T47D (cell line): ENCODE data around the gene PGAP6.
A peak's percentile ranks its signal among the peaks of the same experiment; 100 is the strongest.
"Not testable (repeated sequence)": the region's sequence is repeated elsewhere in the genome, so short reads cannot be mapped to it uniquely, and the experiment has no call there.

Experiments
- DNase-seq, 2 experiments: peaks; one replicate each; pipeline versions ENCODE4 v3.0.0 to v3.0.0-alpha.2; 2011 to 2012; ENCODE audit warnings: low read depth in 1 of 2, low spot score in 1 of 2
- JUND ChIP-seq: IDR thresholded peaks from 2 replicates; pipeline ENCODE4 v1.6.1; 2012; ENCODE audit warnings: low read depth
- in situ Hi-C: cut with HindIII; loops from 2 replicates; pipeline ENCODE4 v1.10.0; 2016; ENCODE audit warnings: low sequenced_read_pairs, low pct_unique_long_range_greater_than_20kb

PGAP6 gene

GRCh38 chr16:381789-382717 is at the start of gene PGAP6:
Gene PGAP6 (minus strand): TSS chr16:381978. CDS start chr16:381821, 157 bp downstream.
- in situ Hi-C loops, result no loop called here
- no peak for TF ChIP-seq JUND
- peak in 1 of 2 experiments; percentile 76 for DNase-seq

DNA sequence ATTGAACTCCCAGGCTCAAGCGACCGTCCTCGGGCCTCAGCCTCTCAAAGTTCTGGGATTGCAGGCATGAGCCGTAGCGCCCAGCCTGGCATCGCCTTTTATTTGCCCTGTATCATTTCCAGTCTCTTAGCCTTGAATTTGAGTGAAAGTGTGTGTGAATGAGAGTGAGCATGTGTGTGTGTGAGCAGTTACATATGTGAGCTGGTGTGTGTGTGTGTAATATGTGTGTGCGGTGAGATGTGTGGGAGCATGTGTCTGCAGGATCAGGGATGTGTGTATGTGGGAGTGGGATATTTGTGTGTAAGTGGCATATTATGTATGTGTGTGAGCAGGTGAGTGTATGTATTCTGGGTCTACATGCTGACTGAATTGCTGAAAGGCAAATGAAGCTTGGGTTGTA is 49.1 kb upstream of the PGAP6 start:
- DNase-seq, result no peak
- no peak for TF ChIP-seq JUND
- in situ Hi-C loops, result no loop called here

DNA sequence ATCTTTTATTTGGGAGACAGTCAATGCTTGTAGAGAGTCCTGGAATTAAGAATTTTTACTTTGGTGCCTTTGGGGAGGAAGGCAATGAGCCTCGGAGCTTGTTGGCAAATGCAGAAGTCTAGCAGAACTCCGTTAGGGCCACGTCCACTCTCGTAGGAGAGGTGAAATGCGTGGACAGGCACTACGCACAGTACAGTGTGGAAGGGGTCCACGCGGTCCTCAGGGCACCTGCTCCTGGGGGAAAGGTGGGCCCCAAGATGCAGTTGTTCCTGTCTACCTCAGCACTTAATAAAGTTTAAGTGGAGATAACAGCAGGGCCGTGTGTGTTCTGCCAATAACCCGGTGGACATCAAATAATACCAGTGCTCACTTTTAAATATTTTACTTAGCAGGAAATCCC is 45.5 kb upstream of the PGAP6 start:
- TF ChIP-seq JUND, result no peak
- in situ Hi-C loops, result no loop called here

DNA sequence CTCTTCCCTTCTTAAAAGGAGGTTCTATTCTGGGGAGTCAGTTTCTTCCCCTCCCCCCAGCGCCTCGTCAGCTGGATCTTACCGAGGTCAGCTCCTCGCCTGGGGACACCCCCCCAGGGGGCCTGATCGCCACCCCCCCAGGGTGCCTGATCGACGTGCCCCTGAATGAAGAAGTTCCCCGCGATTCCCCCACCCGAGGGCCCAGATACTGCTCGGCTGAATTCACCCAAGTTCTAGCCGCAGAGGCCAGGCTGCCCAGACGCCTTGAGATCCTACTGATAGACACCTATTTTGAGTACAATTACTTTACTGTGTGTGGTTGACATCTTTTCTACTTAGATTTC is 45.1 kb upstream of the PGAP6 start:
- no peak for TF ChIP-seq JUND
- no peak for DNase-seq
- in situ Hi-C loops, result no loop called here

More for the DNA sequence above, 45.5 kb upstream of the PGAP6 start:
- DNase-seq, result no peak

GRCh38 chr16:426115-426905 is 44.5 kb upstream of the PGAP6 start:
- DNase-seq, result peak in 1 of 2 experiments; percentile 28
- TF ChIP-seq JUND, result no peak
- in situ Hi-C loops, result no loop called here

DNA sequence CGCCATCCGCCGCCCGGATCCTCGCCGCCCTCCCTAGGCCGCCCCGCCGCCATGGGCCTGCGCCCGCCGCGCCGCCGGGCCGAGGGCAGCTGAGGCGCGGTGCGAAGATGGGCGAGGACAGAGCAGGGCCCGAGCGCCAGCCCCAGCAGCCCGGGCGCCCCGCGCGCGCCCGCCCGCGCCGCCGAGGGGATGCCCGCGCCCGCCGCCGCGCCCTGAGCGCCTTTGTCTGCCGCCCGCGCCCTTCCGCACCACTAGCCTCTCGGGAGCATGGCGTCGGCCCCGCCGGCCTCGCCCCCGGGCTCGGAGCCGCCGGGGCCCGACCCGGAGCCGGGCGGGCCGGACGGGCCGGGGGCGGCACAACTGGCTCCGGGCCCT is 43.9 kb upstream of the PGAP6 start:
- no peak for TF ChIP-seq JUND
- in situ Hi-C loops, result no loop called here
- DNase-seq, result no peak

- no peak for TF ChIP-seq JUND
- peak; percentile 73 to 87 for DNase-seq
- in situ Hi-C loops, result no loop called here
These were observed 43.4 kb upstream of the PGAP6 start, which contains the start of gene RAB11FIP3 for GRCh38 chr16:425082-425718. Gene RAB11FIP3 (plus strand): TSS chr16:425649. CDS start chr16:426007, 358 bp downstream.

DNA sequence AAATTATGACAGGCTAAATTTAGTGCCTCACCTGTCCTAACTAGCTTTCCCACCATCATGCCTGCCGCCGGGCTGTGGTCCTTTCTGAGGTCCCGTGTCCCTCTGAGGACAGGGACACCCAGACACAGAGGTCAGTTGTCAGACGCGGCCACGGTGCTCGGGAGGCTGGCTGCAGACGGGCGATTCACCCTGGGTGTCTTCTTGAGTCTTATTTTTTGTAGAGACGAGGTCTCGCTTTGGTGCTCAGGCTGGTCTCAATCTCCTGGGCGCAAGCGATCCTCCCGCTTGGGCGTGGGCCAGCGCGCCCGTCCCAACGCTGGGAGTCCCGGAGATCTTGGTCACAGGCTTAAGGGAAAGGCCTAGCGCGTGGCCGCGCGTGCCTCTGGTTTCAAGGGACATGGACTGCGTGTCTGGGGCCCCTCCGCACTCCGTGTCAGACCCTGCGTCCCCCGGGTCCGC is 42.9 kb upstream of the PGAP6 start:
- in situ Hi-C loops, result no loop called here
- no peak for TF ChIP-seq JUND
- peak in 1 of 2 experiments; percentile 39 for DNase-seq

DNA sequence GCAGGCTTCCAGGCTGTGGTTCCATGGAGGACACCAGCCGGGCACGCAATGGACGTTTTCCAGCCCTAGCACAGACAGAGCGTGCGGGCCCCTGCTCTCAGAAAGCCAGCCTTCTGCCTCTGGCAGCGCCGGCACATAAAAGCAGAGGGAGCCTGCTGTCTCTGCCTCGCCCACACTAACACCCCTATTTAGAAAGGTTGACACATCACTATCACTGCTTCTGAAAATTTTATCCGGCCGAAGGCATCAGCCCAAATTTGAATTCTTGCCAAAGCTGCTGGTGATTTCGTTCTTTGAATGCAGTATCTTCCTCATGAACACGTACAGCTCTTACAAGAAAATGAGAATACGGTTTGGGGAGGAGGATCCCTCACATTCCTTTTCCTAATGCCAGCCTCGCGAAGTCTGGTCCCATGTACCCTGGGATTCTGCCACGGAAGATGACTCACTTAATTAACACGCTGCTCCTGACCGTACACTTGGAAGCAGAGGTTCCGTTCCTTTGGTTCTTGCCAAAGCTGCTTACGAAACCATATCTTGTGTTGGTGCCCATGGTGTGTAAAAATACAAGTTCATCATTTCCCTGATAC is 42.4 kb upstream of the PGAP6 start:
- no peak for TF ChIP-seq JUND
- DNase-seq, result no peak
- in situ Hi-C loops, result no loop called here

- in situ Hi-C loops, DNase-seq: not testable (repeated sequence)
These were observed 40.4 kb upstream of the PGAP6 start for GRCh38 chr16:422179-422578.

DNA sequence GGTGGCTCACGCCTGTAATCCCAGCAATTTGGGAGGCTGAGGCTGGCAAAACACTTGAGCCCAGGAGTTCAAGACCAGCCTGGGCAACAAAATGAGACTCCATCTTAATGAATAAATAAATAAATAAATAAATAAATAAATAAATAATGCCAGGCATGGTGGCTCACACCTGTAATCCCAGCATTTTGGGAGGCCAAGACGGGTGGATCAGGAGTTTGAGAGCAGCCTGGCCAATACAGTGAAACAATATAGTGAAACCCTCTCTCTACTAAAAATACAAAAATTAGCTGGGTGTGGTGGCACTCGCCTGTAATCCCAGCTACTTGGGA is 33.4 kb upstream of the PGAP6 start:
- in situ Hi-C loops, DNase-seq: not testable (repeated sequence)

DNA sequence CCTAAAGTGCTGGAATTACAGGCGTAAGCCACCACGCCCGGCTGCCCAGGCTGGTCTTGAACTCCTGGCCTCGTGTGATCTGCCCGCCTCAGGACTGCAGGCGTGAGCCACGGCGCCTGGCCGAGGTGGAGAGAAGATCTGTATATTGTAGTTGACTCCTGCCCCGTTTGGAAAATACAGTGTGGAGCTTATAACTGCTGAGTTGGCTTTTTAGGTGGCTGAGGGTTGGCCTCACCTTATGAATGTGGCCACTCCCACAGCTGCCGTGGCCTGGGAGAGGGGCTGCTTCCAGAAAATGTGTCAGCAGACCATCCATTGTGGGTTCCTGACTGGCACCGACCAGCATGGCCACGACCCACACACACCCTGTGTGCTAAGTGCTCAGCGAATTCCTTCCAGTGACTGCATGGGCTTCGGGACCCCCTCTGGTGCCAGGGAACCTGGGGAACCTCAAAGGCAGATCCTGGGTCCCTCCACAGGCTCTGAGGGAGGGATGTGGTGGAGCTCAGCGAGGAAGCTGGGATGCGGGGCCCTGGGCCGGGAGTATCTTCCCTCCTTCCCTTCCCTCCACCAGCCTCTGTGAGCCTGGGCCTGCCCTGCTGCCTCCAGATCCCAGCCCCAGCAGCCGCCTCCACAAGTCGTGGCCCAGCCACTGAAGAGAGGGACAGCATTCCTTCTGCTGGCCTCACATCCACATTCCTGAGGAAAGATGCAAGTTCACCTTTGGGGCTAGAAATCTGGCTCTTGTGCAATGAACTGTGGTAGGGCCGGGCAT is 32.8 kb upstream of the PGAP6 start:
- in situ Hi-C loops, result no loop called here
- peak in 1 of 2 experiments; percentile 72 for DNase-seq
- no peak for TF ChIP-seq JUND
